Lung (tissue), 12 donors: ENCODE results near the gene PVALEF. TPM values are rescaled to one million over a fixed set of nuclear protein-coding genes. Genes with fewer than 3 reads are reported as not detected.
A peak's percentile ranks its signal among the peaks of the same experiment; 100 is the strongest.

ENCODE experiments used
- ATAC-seq: fragments of 200-7000 bp; cut with Tn5 transposase; one replicate; pipeline ENCODE4 v1.9.1; 2020; ENCODE audit warnings: moderate number of reproducible peaks; ENCODE audit not compliant: insufficient read depth, low FRiP score
- DNase-seq, 3 donors: peaks; one replicate each; pipeline ENCODE4 v3.0.0-alpha.2; 2013 to 2017
- H3K27ac ChIP-seq, 2 donors: one replicate each; pipeline ENCODE4 v1.5.1; 2013; ENCODE audit warnings: mild to moderate bottlenecking in 2 of 2, moderate library complexity in 2 of 2, control low read depth in 1 of 2, inconsistent platforms in 1 of 2, low read depth in 1 of 2, low read length in 1 of 2
- H3K27me3 ChIP-seq, 3 donors: one replicate each; pipeline ENCODE4 v1.5.1; 2013; ENCODE audit warnings: low read length in 2 of 3; ENCODE audit not compliant: control insufficient read depth in 3 of 3, insufficient read depth in 3 of 3
- H3K36me3 ChIP-seq, 4 donors: one replicate each; pipeline ENCODE4 v1.5.1; 2013; ENCODE audit warnings: low read length in 4 of 4, mild to moderate bottlenecking in 1 of 4, moderate library complexity in 1 of 4; ENCODE audit not compliant: control insufficient read depth in 4 of 4, insufficient read depth in 4 of 4
- H3K4me1 ChIP-seq, 5 donors: one replicate each; pipeline ENCODE4 v1.5.1; 2013; ENCODE audit warnings: low read length in 5 of 5, mild to moderate bottlenecking in 2 of 5, moderate library complexity in 1 of 5; ENCODE audit not compliant: control insufficient read depth in 5 of 5, insufficient read depth in 5 of 5
- H3K4me3 ChIP-seq: one replicate; pipeline ENCODE4 v1.5.1; 2013; ENCODE audit warnings: mild to moderate bottlenecking, control low read depth, moderate library complexity
- H3K9ac ChIP-seq, 2 donors: one replicate each; pipeline ENCODE4 v1.5.1; 2013; ENCODE audit warnings: low read length in 2 of 2, control low read depth in 1 of 2; ENCODE audit not compliant: insufficient read depth in 1 of 2
- H3K9me3 ChIP-seq, 4 donors: one replicate each; pipeline ENCODE4 v1.5.1; 2013; ENCODE audit warnings: low read length in 3 of 4, mild to moderate bottlenecking in 1 of 4, moderate library complexity in 1 of 4; ENCODE audit not compliant: control insufficient read depth in 4 of 4, insufficient read depth in 3 of 4
- CTCF ChIP-seq: IDR thresholded peaks from 2 replicates; pipeline ENCODE4 v1.5.1; 2012; ENCODE audit warnings: mild to moderate bottlenecking; ENCODE audit errors: control extremely low read depth, extremely low read depth
- WGBS, 2 donors: extraction: QIAGEN DNeasy Blood & Tissue Kit; methylation state at CpG; one replicate each; pipeline ENCODE4 v1.1.7; 2013; 5-methylcytosine and 5-hydroxymethylcytosine counted together
- polyA plus RNA-seq, 2 donors: library from polyadenylated mRNA; stranded (reverse); fragments of 200-250 nt; gene quantifications; one replicate each; pipeline ENCODE4 v1.2.1, GENCODE V29; 2013
- total RNA-seq, 2 donors: library from RNA; depleted of rRNA in 1 of 2; stranded (reverse); fragments of >200 nt in 1 of 2; gene quantifications; one replicate each; pipeline ENCODE4 v1.2.1, GENCODE V29; 2014 to 2021
- donor health status: control.
- donor health status: control.
- donor health status: Bipolar disorder and iron deficiency.
- donor health status: healthy.
- donor health status: DM: yes; HTN: yes; CAD: no.

Gene PVALEF
- total and polyA plus RNA-seq, 4 donors = not detected

- Histone ChIP-seq H3K27me3 (no peaks in the 10 kb centered on the region), H3K9me3 (no peaks in the 10 kb centered on the region), H3K4me3 (no peak overlapping the region), H3K9ac (peak overlapping the region in 1 of 2 donors; percentile 25), H3K36me3 (peaks cover 0 to 5% (median 2%) of the 10 kb centered on the region in 4 donors), H3K4me1 (peaks cover 0 to 17% (median 4%) of the 10 kb centered on the region in 5 donors), H3K27ac (no peak overlapping the region)
- no peak for DNase-seq
- no peak for ATAC-seq
- TF ChIP-seq CTCF = no peak
- WGBS, 2 donors = 77 to 87% methylated on average over 11 of the region's 11 CpGs
Measured at GRCh38 chr17:81221371-81221841, 56.1 kb downstream of the PVALEF start.

GRCh38 chr17:81221842-81222619 lies 56.7 kb downstream of the PVALEF start:
- H3K27ac ChIP-seq = no peak overlapping the region
- H3K36me3 ChIP-seq = peaks cover 0 to 4% (median under 1%) of the 10 kb centered on the region in 4 donors
- ATAC-seq (no peak), DNase-seq (no peak)
- H3K27me3 ChIP-seq = no peaks in the 10 kb centered on the region
- H3K4me3 ChIP-seq = peak overlapping the region; percentile 67
- peak overlapping the region in 1 of 2 donors; percentile 25 for H3K9ac ChIP-seq
- TF ChIP-seq CTCF = no peak
- peaks cover 0 to 17% (median 4%) of the 10 kb centered on the region in 5 donors for H3K4me1 ChIP-seq
- peaks cover 0 to 2% (median 0%) of the 10 kb centered on the region in 4 donors for H3K9me3 ChIP-seq
- 21 to 30% methylated on average over 24 of the region's 24 CpGs for WGBS, 2 donors

- Histone ChIP-seq H3K9me3 (peaks cover 0 to 2% (median 0%) of the 10 kb centered on the region in 4 donors), H3K4me3 (peak overlapping the region; percentile 67), H3K4me1 (peaks cover 0 to 17% (median 4%) of the 10 kb centered on the region in 5 donors), H3K27me3 (no peaks in the 10 kb centered on the region), H3K27ac (no peak overlapping the region), H3K36me3 (peaks cover 0 to 4% (median under 1%) of the 10 kb centered on the region in 4 donors), H3K9ac (peak overlapping the region in 1 of 2 donors; percentile 16)
- DNase-seq (no peak), ATAC-seq (no peak)
- no peak for TF ChIP-seq CTCF
- WGBS, 2 donors = 1 to 2% methylated on average over 18 to 30 of the region's 30 CpGs
Measured at GRCh38 chr17:81222620-81222905, 57.3 kb downstream of the PVALEF start.
